K562 (cell line): ENCODE measurements around the gene PCDHB16. TPM values are rescaled to one million over a fixed set of nuclear protein-coding genes. Genes with fewer than 3 reads are reported as not detected.
"Not testable (repeated sequence)": the region's sequence is repeated elsewhere in the genome, so short reads cannot be mapped to it uniquely, and the experiment has no call there.

Source experiments
- ATAC-seq: fragments of 200-7000 bp; cut with Tn5 transposase; 3 replicates; pipeline ENCODE4 v1.9.1; 2020; ENCODE audit warnings: moderate library complexity
- BruUV-seq: library from RNA; stranded (reverse); fragments of 400-500 nt; replicated peaks from 2 replicates; lab custom pipeline; 2021; lab: Mats Ljungman, UMichigan
- CTCF ChIA-PET: fragments of 300-600 bp; formaldehyde crosslinking; extraction: SDS; loops from one replicate; lab custom pipeline; 2021; ENCODE audit warnings: low intra/inter-chr PET ratio; lab: Yijun Ruan, JAX
- POLR2A ChIA-PET: fragments of 300-600, 350-650 bp; sonication (Branson Sonifier 250); formaldehyde crosslinking; extraction: SDS; loops from one replicate; lab custom pipeline; 2021; ENCODE audit warnings: antibody characterized with exemption, inconsistent platforms; lab: Yijun Ruan, JAX
- DNase-seq, 4 experiments: peaks; one replicate each; pipeline versions ENCODE4 v3.0.0 to v3.0.0-alpha.2; 2011 to 2018; ENCODE audit warnings: low spot score in 3 of 4, mixed read lengths in 3 of 4; ENCODE audit errors: extremely low read depth in 1 of 4
- FAIRE-seq: peaks from 2 replicates; lab custom pipeline; 2011; peaks lifted over from hg19 to GRCh38; lab: Jason Lieb, UNC
- H2AFZ ChIP-seq: 2 replicates; pipeline ENCODE4 v1.6.0; 2011; ENCODE audit warnings: low read depth, low read length, control low read depth, inconsistent platforms
- H3K27ac ChIP-seq: fragments of 200-600 bp; 3 replicates; pipeline ENCODE4 v1.8.0; 2011; ENCODE audit warnings: low read depth, mild to moderate bottlenecking, control low read depth, inconsistent platforms, low read length, moderate library complexity, mixed read lengths; ENCODE audit errors: extremely low read depth
- H3K27me3 ChIP-seq, 2 experiments: fragments of 300-600 bp in 1 of 2; 2 replicates in 1 of 2; 3 replicates in 1 of 2; pipeline versions ENCODE4 v1.6.0 to v1.8.0; 2011; ENCODE audit warnings: inconsistent platforms in 2 of 2, low read length in 2 of 2, mild to moderate bottlenecking in 1 of 2, mixed read lengths in 1 of 2, moderate library complexity in 1 of 2; ENCODE audit not compliant: control insufficient read depth in 2 of 2, insufficient read depth in 2 of 2
- H3K36me3 ChIP-seq: fragments of 300-600 bp; 3 replicates; pipeline ENCODE4 v1.8.0; 2011; ENCODE audit warnings: mild to moderate bottlenecking, low read length, inconsistent platforms; ENCODE audit not compliant: control insufficient read depth, insufficient read depth
- H3K4me1 ChIP-seq, 2 experiments: fragments of 200-600 bp in 1 of 2; replicated peaks in 1 of 2; 2 replicates in 1 of 2; 3 replicates in 1 of 2; pipeline versions ENCODE4 v1.5.1 to v1.8.0; 2011; ENCODE audit warnings: inconsistent platforms in 2 of 2, low read length in 2 of 2, mild to moderate bottlenecking in 1 of 2, mixed read lengths in 1 of 2, moderate library complexity in 1 of 2; ENCODE audit not compliant: control insufficient read depth in 2 of 2, insufficient read depth in 2 of 2
- H3K4me2 ChIP-seq: 2 replicates; pipeline ENCODE4 v1.6.1; 2011; ENCODE audit warnings: low read length, control low read depth, inconsistent platforms, mixed read lengths; ENCODE audit not compliant: insufficient read depth
- H3K4me3 ChIP-seq: fragments of 200-600 bp; sonication (generic), shearing (Covaris generic); 2 replicates; pipeline ENCODE4 v1.5.1; 2016; ENCODE audit warnings: control low read depth, inconsistent platforms
- H3K79me2 ChIP-seq: fragments of 200-600 bp; 3 replicates; pipeline ENCODE4 v1.8.0; 2011; ENCODE audit warnings: low read length, inconsistent platforms; ENCODE audit not compliant: control insufficient read depth, insufficient read depth
- H3K9ac ChIP-seq, 2 experiments: 2 replicates each; pipeline versions ENCODE4 v1.6.0 to v1.6.1; 2011; ENCODE audit warnings: low read depth in 2 of 2, low read length in 2 of 2, control low read depth in 1 of 2, inconsistent platforms in 1 of 2, mild to moderate bottlenecking in 1 of 2, mixed read lengths in 1 of 2; ENCODE audit not compliant: insufficient read depth in 1 of 2
- H3K9me1 ChIP-seq: one replicate; pipeline ENCODE4 v1.6.0; 2011; ENCODE audit warnings: inconsistent platforms, mild to moderate bottlenecking, low read length, moderate library complexity; ENCODE audit not compliant: control insufficient read depth, insufficient read depth
- H3K9me3 ChIP-seq: replicated peaks from 2 replicates; pipeline ENCODE4 v1.5.1; 2011; ENCODE audit warnings: low read depth, low read length, inconsistent platforms; ENCODE audit not compliant: control insufficient read depth, insufficient read depth
- H4K20me1 ChIP-seq: replicated peaks from 2 replicates; pipeline ENCODE4 v1.6.1; 2011; ENCODE audit warnings: low read length, inconsistent platforms, mixed read lengths; ENCODE audit not compliant: control insufficient read depth, insufficient read depth
- HNRNPUL1 ChIP-seq: fragments of 200-400 bp; formaldehyde crosslinking; IDR thresholded peaks from 2 replicates; pipeline ENCODE4 v1.6.1; 2017; ENCODE audit warnings: low read length
- JUND ChIP-seq, 2 experiments: IDR thresholded peaks; 2 replicates in 1 of 2; 3 replicates in 1 of 2; pipeline ENCODE4 v1.6.1; 2011; ENCODE audit warnings: borderline replicate concordance in 2 of 2, low read depth in 2 of 2, low read length in 2 of 2, improper control_type of control experiment in 1 of 2, missing biosample characterization in 1 of 2, missing genetic modification characterization in 1 of 2, missing genetic modification reagents in 1 of 2
- NFE2L1 ChIP-seq: fragments of 450-650 bp; IDR thresholded peaks from 2 replicates; pipeline ENCODE4 v1.6.1; 2016; ENCODE audit warnings: missing genetic modification characterization, low read depth, mild to moderate bottlenecking, missing compliant biosample characterization, moderate library complexity, borderline replicate concordance
- RBFOX2 ChIP-seq: fragments of 200-400 bp; formaldehyde crosslinking; IDR thresholded peaks from 2 replicates; pipeline ENCODE4 v1.6.1; 2017; ENCODE audit warnings: low read depth, mild to moderate bottlenecking, low read length, moderate library complexity
- RCOR1 ChIP-seq, 2 experiments: IDR thresholded peaks; 2 replicates each; pipeline ENCODE4 v1.6.1; 2012; ENCODE audit warnings: low read depth in 2 of 2, low read length in 2 of 2, borderline replicate concordance in 1 of 2, improper control_type of control experiment in 1 of 2
- WGBS: fragments of 100-300 bp; shearing (Covaris generic); methylation state at CpG from one replicate; pipeline ENCODE4 v1.1.6; 2016; ENCODE audit warnings: low coverage, mixed read lengths; ENCODE audit not compliant: insufficient coverage; ENCODE audit errors: missing lambda C conversion rate; 5-methylcytosine and 5-hydroxymethylcytosine counted together
- in situ Hi-C: fragments of 300-500 bp; cut with MboI; formaldehyde crosslinking; loops from 4 replicates; pipeline ENCODE4 v1.15.0; 2018; ENCODE audit warnings: inconsistent platforms, mixed read lengths
- intact Hi-C: fragments of 100-400 bp; cut with micrococcal nuclease; formaldehyde crosslinking; loops from 2 replicates; pipeline ENCODE4 v1.14.2; 2022
- polyA plus RNA-seq, 8 experiments: library from polyadenylated mRNA; depleted of rRNA in 4 of 8; stranded (reverse) in 5 of 8; unstranded in 3 of 8; fragments of >200 nt; fragmentation: Nextera tagmentation in 2 of 8; fragmentation: Illumina TruSeq in 1 of 8; extraction: Ambion mirVana in 2 of 8; extraction: Trizol in 1 of 8; gene quantifications; 2 replicates each; pipeline versions ENCODE4 v1.2.1 to v1.2.3, GENCODE V29; 2011 to 2014; ENCODE audit warnings: inconsistent platforms in 1 of 8, missing spikeins in 1 of 8
- total RNA-seq, 7 experiments: library from RNA; depleted of rRNA in 6 of 7; stranded (reverse); fragments of >200 nt in 6 of 7; fragmentation: Illumina TruSeq in 2 of 7; extraction: Trizol in 2 of 7; gene quantifications; 2 replicates each; pipeline versions ENCODE4 v1.2.1 to v1.2.3, GENCODE V29; 2011 to 2021; ENCODE audit warnings: low replicate concordance in 1 of 7
- TF ChIP-seq, protein P1 (sequence below): fragments of 250-450 bp; sonication (Bioruptor Pico); IDR thresholded peaks from 2 replicates; pipeline ENCODE4 v1.5.0; 2021
- TF ChIP-seq, protein P2 (sequence below), 3 experiments: IDR thresholded peaks in 2 of 3; conservative IDR thresholded peaks in 1 of 3; 2 replicates each; pipeline ENCODE4 v1.5.1; 2011 to 2012; ENCODE audit warnings: low read length in 3 of 3, mild to moderate bottlenecking in 3 of 3, control low read depth in 2 of 3, improper control_type of control experiment in 1 of 3, inconsistent platforms in 1 of 3, low read depth in 1 of 3, mixed read lengths in 1 of 3, moderate library complexity in 1 of 3; ENCODE audit not compliant: insufficient read depth in 2 of 3

The PCDHB16 gene
- total and polyA plus RNA-seq, 9 of the 15 experiments (the other 6 are each of a cell fraction or from before 2014, with no cell fraction given), result not detected

DNA sequence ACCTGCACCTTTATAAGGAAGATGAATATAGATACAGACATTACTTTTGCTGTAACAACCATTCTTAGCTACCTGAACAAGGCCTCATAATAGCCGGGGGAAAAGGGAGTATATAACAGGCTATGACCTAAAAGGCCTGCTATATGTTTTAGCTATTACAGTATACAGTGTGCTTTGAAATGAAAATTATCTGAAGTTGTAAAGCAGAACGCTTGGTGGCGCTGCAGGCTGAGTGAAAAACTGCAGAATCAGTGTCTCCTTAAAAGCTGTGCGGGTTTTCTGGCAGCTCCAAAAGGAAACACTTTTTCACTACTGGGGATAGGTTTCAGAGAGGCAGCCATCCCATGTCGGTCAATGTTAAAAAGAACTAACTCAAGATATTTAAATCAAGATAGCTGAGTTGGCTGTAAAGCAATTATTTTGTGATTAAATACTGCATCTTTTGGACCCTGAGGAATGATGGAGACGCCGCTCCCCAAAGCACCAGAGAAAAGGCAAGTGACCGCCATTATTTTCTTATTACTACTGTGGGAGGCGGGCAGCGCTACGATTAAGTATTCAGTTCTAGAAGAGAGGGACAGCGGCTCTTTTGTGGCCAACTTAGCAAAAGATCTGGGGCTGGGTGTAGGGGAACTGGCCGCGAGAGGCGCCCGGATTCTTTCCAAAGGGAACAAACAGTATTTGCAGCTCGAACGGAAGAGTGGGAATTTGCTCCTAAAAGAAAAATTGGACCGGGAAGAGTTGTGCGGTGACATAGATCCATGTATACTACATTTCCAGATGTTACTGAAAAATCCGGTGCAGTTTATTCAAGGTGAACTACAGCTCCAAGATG, 26.4 kb upstream of the PCDHB16 start:
- in situ Hi-C loops, result no loop called here
- Histone ChIP-seq H3K27me3 (peaks cover 0 to 8% of the 10 kb centered on the region in 2 experiments; a peak in 2 of 5 replicates), H3K9me3 (no peaks in the 10 kb centered on the region), H3K9ac (no peak overlapping the region), H3K9me1 (no peaks in the 10 kb centered on the region), H4K20me1 (no peaks in the 10 kb centered on the region), H3K27ac (no peak overlapping the region), H3K4me2 (no peak overlapping the region), H3K4me1 (no peaks in the 10 kb centered on the region), H2AFZ (no peak overlapping the region), H3K4me3 (no peak overlapping the region), H3K79me2 (no peaks in the 10 kb centered on the region), H3K36me3 (no peaks in the 10 kb centered on the region)
- ChIA-PET POLR2A (no interaction called here), CTCF (no interaction called here)
- FAIRE-seq, result no peak
- peak in 1 of 4 experiments; percentile 7 for DNase-seq
- ATAC-seq, result peak; percentile 71
- intact Hi-C loops, result no loop called here
- TF ChIP-seq RBFOX2 (no peak), JUND (IDR thresholded peaks at IDR 0.05; ENCODE audit: borderline replicate concordance, low read depth, low read length) (no peak), JUND (tag; IDR thresholded peaks at IDR 0.05; ENCODE audit: borderline replicate concordance, low read depth, low read length) (no peak), HNRNPUL1 (no peak), NFE2L1 (tag) (no peak), RCOR1 (IDR thresholded peaks at IDR 0.05; ENCODE audit: borderline replicate concordance in 1 of 2, low read depth in 2 of 2, low read length in 2 of 2) (no peak)
- TF ChIP-seq, protein P1, sequence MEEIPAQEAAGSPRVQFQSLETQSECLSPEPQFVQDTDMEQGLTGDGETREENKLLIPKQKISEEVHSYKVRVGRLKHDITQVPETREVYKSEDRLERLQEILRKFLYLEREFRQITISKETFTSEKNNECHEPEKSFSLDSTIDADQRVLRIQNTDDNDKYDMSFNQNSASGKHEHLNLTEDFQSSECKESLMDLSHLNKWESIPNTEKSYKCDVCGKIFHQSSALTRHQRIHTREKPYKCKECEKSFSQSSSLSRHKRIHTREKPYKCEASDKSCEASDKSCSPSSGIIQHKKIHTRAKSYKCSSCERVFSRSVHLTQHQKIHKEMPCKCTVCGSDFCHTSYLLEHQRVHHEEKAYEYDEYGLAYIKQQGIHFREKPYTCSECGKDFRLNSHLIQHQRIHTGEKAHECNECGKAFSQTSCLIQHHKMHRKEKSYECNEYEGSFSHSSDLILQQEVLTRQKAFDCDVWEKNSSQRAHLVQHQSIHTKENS (CRISPR knock-in tag), result no peak
- TF ChIP-seq, protein P2, sequence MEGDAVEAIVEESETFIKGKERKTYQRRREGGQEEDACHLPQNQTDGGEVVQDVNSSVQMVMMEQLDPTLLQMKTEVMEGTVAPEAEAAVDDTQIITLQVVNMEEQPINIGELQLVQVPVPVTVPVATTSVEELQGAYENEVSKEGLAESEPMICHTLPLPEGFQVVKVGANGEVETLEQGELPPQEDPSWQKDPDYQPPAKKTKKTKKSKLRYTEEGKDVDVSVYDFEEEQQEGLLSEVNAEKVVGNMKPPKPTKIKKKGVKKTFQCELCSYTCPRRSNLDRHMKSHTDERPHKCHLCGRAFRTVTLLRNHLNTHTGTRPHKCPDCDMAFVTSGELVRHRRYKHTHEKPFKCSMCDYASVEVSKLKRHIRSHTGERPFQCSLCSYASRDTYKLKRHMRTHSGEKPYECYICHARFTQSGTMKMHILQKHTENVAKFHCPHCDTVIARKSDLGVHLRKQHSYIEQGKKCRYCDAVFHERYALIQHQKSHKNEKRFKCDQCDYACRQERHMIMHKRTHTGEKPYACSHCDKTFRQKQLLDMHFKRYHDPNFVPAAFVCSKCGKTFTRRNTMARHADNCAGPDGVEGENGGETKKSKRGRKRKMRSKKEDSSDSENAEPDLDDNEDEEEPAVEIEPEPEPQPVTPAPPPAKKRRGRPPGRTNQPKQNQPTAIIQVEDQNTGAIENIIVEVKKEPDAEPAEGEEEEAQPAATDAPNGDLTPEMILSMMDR (IDR thresholded peaks at IDR 0.05 in 2 of 3, conservative IDR thresholded peaks at IDR 0.05 in 1 of 3; ENCODE audit: insufficient read depth in 2 of 3, low read depth in 1 of 3, low read length in 3 of 3), result peak; percentile 18 to 39 (median 29); a peak in 4 of 6 replicates
- no TSS peak for BruUV-seq
- under 1% methylated on average over 21 of the region's 21 CpGs for WGBS

DNA sequence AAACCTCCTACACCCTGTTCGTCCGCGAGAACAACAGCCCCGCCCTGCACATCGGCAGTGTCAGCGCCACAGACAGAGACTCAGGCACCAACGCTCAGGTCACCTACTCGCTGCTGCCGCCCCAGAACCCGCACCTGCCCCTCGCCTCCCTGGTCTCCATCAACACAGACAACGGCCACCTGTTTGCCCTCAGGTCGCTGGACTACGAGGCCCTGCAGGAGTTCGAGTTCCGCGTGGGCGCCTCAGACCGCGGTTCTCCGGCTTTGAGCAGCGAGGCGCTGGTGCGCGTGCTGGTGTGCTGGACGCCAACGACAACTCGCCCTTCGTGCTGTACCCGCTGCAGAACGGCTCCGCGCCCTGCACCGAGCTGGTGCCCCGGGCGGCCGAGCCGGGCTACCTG, 24.8 kb upstream of the PCDHB16 start:
- H3K4me3 ChIP-seq, H3K9me1 ChIP-seq, H3K27me3 ChIP-seq, H3K9me3 ChIP-seq, intact Hi-C loops, CTCF ChIA-PET, BruUV-seq, H3K79me2 ChIP-seq, in situ Hi-C loops, H2AFZ ChIP-seq, H3K4me1 ChIP-seq, FAIRE-seq, POLR2A ChIA-PET, H3K9ac ChIP-seq, H3K36me3 ChIP-seq, H3K27ac ChIP-seq, H3K4me2 ChIP-seq, ATAC-seq, DNase-seq, H4K20me1 ChIP-seq: not testable (repeated sequence)
- 4% methylated on average over 20 of the region's 38 CpGs for WGBS
